Upper lobe of right lung (tissue), 1 donor: ENCODE measurements around the gene CHTF8. TPM values are rescaled to one million over a fixed set of nuclear protein-coding genes. Genes with fewer than 3 reads are reported as not detected.
A peak's percentile ranks its signal among the peaks of the same experiment; 100 is the strongest.
"Not testable (repeated sequence)": the region's sequence is repeated elsewhere in the genome, so short reads cannot be mapped to it uniquely, and the experiment has no call there.

ENCODE experiments used
- ATAC-seq: fragments of 200-7000 bp; cut with Tn5 transposase; one replicate; pipeline ENCODE4 v1.9.1; 2020; ENCODE audit warnings: mild to moderate bottlenecking, moderate library complexity
- DNase-seq: peaks from one replicate; pipeline ENCODE4 v3.0.0-alpha.2; 2020
- H3K27ac ChIP-seq: fragments of 200-600 bp; one replicate; pipeline ENCODE4 v1.8.0; 2022
- H3K27me3 ChIP-seq: fragments of 200-600 bp; one replicate; pipeline ENCODE4 v1.8.0; 2022; ENCODE audit warnings: mild to moderate bottlenecking
- H3K36me3 ChIP-seq: fragments of 200-600 bp; one replicate; pipeline ENCODE4 v1.8.0; 2022
- H3K4me1 ChIP-seq: fragments of 200-600 bp; one replicate; pipeline ENCODE4 v1.8.0; 2022
- H3K4me3 ChIP-seq: fragments of 200-600 bp; one replicate; pipeline ENCODE4 v1.8.0; 2022; ENCODE audit warnings: mild to moderate bottlenecking
- H3K9me3 ChIP-seq: fragments of 200-600 bp; one replicate; pipeline ENCODE4 v1.8.0; 2022
- intact Hi-C: fragments of 100-400 bp; cut with DNase I; formaldehyde crosslinking; loops from one replicate; pipeline ENCODE4 v1.11.0; 2022
- total RNA-seq: library from RNA; stranded (reverse); fragmentation: NEBNext Ultra II Directional; extraction: Animal tissue kit (Norgen Biotek cat#: 25700); gene quantifications from one replicate; pipeline ENCODE4 v1.2.1, GENCODE V29; 2021
- TF ChIP-seq, protein P1 (sequence below): fragments of 200-600 bp; IDR thresholded peaks from one replicate; pipeline ENCODE4 v1.8.0; 2022; ENCODE audit warnings: antibody characterized with exemption
- donor health status: DM: no; HTN: yes; CAD: no; lungs with severe emphysema.

The CHTF8 gene
- total RNA-seq, 1 donor from 2014 or later, result 97.3 TPM

DNA sequence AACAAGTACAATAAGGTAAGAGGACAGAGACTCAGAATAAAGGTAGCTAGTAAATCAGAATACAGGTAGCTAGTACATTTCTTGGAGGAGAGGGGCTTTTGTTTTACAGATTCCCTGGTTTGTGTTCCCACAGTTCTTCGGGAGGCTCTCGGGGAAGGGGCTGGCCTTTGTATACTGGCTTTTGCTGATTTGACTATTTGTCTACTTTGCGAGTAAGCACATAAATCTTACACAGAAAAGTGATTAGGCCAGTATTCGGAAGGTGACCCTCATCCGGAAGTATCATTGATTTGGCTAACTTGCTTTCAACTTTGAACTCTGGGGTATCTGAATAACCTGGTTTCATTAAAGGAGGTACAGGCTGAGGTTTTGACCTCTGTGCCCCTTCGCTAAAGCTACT is 33.2 kb upstream of the CHTF8 start:
- Histone ChIP-seq H3K4me1 (peaks cover 10% of the 10 kb centered on the region), H3K36me3 (peaks cover 70% of the 10 kb centered on the region)
- intact Hi-C loops, result no loop called here

DNA sequence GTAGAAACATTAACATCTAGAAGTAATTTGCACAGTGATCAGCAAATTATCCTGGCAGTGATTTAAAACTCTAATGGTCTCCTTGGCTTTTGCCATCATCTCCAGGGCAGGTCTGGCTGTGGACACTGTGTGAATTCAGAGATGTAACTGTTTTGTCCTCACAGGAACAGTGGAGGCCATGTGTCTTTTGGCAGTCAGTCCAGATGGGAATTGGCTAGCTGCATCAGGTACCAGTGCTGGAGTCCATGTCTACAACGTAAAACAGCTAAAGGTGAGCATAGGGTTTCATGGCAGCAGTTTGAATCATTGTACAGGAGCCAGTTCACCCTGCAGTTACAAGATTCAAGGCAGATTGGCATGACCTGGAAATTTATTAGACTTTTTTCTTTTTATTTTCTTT is 27.8 kb upstream of the CHTF8 start:
- intact Hi-C loops, result no loop called here
- H3K4me1 ChIP-seq, result no peaks in the 10 kb centered on the region
- peaks cover 85% of the 10 kb centered on the region for H3K36me3 ChIP-seq
- TF ChIP-seq, protein P1, sequence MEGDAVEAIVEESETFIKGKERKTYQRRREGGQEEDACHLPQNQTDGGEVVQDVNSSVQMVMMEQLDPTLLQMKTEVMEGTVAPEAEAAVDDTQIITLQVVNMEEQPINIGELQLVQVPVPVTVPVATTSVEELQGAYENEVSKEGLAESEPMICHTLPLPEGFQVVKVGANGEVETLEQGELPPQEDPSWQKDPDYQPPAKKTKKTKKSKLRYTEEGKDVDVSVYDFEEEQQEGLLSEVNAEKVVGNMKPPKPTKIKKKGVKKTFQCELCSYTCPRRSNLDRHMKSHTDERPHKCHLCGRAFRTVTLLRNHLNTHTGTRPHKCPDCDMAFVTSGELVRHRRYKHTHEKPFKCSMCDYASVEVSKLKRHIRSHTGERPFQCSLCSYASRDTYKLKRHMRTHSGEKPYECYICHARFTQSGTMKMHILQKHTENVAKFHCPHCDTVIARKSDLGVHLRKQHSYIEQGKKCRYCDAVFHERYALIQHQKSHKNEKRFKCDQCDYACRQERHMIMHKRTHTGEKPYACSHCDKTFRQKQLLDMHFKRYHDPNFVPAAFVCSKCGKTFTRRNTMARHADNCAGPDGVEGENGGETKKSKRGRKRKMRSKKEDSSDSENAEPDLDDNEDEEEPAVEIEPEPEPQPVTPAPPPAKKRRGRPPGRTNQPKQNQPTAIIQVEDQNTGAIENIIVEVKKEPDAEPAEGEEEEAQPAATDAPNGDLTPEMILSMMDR, result no peak
- DNase-seq (no peak), ATAC-seq (no peak)
- no peak overlapping the region for H3K27ac ChIP-seq
- H3K9me3 ChIP-seq, result no peaks in the 10 kb centered on the region
- H3K4me3 ChIP-seq, result no peak overlapping the region
- H3K27me3 ChIP-seq, result no peaks in the 10 kb centered on the region

More for the DNA sequence above, 33.2 kb upstream of the CHTF8 start:
- Histone ChIP-seq H3K27me3 (no peaks in the 10 kb centered on the region), H3K4me3 (no peak overlapping the region), H3K27ac (no peak overlapping the region), H3K9me3 (no peaks in the 10 kb centered on the region)
- TF ChIP-seq, protein P1, result no peak
- ATAC-seq, result no peak
- no peak for DNase-seq

DNA sequence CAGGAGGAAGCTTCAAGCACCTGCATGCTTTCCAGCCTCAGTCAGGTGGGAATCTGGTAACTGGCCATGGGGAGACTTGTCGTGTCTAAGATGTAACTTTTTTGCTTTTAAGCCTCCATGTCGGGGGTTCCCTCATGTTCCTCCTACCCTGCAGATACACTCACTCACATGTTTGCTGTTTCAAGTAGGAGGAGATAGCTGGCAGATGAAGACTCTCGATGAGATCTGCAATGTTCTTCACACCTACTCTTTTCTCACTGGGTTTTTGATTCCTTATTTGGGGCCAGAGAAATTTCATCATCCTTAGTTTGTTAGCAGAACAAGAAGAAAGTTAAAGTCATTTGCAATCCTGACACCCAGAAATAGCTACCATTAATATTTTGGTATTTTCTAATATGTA is 24.8 kb upstream of the CHTF8 start:
- H3K9me3 ChIP-seq, result no peaks in the 10 kb centered on the region
- DNase-seq (no peak), ATAC-seq (no peak)
- intact Hi-C loops, result no loop called here
- no peak overlapping the region for H3K4me3 ChIP-seq
- H3K4me1 ChIP-seq, result no peaks in the 10 kb centered on the region
- H3K36me3 ChIP-seq, result peaks cover 90% of the 10 kb centered on the region
- H3K27me3 ChIP-seq, result no peaks in the 10 kb centered on the region
- H3K27ac ChIP-seq, result no peak overlapping the region
- TF ChIP-seq, protein P1, result no peak

DNA sequence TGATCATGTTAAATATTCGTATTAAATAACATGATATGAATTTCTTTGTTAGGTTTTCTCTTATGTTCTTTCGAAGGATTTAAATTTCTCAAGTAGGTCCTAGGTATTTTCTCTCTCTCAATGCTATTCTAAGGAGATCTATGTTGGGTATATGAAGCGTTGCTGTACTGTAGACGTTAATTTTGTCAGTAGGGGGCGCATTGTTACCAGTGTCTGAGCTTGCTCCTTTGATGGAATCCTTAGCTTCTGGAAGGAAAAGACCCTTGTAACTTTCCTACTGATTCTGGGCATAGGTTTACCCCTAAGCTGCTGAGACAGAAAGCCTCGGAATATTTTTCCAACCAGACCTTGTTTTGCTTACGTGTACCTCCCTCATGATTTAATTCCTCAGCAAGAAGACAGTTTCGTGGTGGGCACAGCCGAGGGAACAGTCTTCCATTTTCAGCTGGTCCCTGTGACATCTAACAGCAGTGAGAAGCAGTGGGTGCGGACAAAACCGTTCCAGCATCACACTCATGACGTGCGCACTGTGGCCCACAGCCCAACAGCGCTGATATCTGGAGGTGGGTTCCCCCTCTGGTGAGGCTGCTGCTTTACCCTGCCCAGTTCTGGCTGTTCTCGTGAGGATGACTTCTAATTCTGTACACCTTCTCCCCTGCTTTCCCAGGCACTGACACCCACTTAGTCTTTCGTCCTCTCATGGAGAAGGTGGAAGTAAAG is 17.9 kb upstream of the CHTF8 start:
- Histone ChIP-seq H3K27ac (no peak overlapping the region), H3K36me3 (peaks cover 60% of the 10 kb centered on the region)

DNA sequence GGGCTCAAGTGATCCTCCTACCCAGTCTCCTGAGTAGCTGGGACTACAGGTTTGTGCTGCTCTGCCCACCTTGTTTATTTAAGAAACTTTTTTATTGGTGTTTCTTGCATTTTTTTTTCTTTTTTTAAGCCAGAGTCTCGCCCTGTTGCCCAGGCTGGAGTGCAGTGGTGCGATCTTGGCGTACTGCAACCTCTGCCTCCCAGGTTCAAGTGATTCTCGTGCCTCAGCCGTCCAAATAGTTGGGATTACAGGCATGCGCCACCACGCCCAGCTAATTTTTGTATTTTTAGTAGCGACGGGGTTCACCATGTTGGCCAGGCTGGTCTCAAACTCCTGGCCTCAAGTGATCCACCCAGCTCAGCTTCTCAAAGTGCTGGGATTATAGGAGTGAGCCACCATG is 17.2 kb upstream of the CHTF8 start:
- ATAC-seq, H3K27ac ChIP-seq, H3K4me1 ChIP-seq, H3K27me3 ChIP-seq, DNase-seq, H3K9me3 ChIP-seq, intact Hi-C loops, H3K4me3 ChIP-seq: not testable (repeated sequence)
- H3K36me3 ChIP-seq, result peaks cover 61% of the 10 kb centered on the region

More for the DNA sequence above, 17.9 kb upstream of the CHTF8 start:
- DNase-seq, result no peak
- Histone ChIP-seq H3K4me1 (no peaks in the 10 kb centered on the region), H3K4me3 (no peak overlapping the region), H3K27me3 (no peaks in the 10 kb centered on the region), H3K9me3 (no peaks in the 10 kb centered on the region)
- TF ChIP-seq, protein P1, result peak; percentile 80
- intact Hi-C loops, result no loop called here
- peak; percentile 93 for ATAC-seq

DNA sequence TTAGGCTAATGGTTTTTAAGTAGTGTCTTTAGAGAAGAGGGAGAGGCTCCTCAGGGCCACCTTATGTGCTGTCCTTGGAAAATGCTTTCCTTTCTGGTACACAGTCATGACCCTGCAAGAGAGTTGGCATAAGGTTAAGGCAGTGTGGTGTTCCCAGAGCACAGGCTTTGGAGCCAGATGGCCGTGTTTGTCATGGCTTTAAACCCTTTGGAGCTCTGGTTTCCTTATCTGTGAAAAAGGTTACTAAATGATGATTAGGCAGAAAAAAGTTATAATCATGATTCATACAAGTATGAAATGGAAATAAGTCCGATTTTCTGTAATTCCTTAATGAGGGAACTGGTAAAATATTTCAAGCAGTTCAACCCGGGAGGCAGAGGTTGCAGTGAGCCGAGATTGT is 13.3 kb upstream of the CHTF8 start:
- Histone ChIP-seq H3K4me3 (no peak overlapping the region), H3K27ac (no peak overlapping the region), H3K27me3 (no peaks in the 10 kb centered on the region), H3K4me1 (no peaks in the 10 kb centered on the region), H3K36me3 (peaks cover 64% of the 10 kb centered on the region), H3K9me3 (no peaks in the 10 kb centered on the region)
- intact Hi-C loops, result no loop called here
- no peak for ATAC-seq
- DNase-seq, result no peak
- TF ChIP-seq, protein P1, result no peak
